ENCODE data around the gene TMEM106C.

DNA sequence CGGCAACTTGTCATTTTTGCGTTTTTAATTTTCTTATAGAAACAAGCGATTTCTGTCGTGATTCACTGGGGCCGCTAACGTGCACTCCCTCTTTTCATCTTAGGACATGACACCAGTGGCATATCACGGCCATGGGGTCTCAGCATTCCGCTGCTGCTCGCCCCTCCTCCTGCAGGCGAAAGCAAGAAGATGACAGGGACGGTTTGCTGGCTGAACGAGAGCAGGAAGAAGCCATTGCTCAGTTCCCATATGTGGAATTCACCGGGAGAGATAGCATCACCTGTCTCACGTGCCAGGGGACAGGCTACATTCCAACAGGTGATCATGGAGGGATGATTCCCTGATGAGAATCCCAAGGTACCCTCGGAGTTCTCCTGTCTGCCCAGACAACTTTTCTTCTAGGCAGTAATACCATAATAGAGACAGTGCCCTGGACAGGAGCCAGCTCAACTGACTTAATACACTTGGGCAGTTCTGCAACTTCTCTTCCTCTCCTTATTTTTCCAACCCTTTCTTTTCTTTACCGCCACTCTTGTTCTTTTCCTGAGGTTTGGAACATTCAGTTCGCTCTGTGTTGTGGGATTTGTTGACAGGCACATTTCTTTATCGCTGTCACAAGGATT, 821 bp downstream of the TMEM106C start:
- no peak for TF ChIP-seq POLR2AphosphoS5 (IDR thresholded peaks at IDR 0.05; ENCODE audit: low read depth, low read length)
- no peak for TF ChIP-seq TAF1 (IDR thresholded peaks at IDR 0.05; ENCODE audit: borderline replicate concordance, insufficient read depth, low read length)
- no peak for TF ChIP-seq SIN3A (IDR thresholded peaks at IDR 0.05; ENCODE audit: borderline replicate concordance, insufficient read depth, low read length)

Data from PFSK-1 (cell line).